ENCODE measurements around the gene RELN. TPM values are rescaled to one million over a fixed set of nuclear protein-coding genes. Genes with fewer than 3 reads are reported as not detected.

The RELN gene
- total RNA-seq, 1 donor from 2014 or later, result 7.3 TPM

DNA sequence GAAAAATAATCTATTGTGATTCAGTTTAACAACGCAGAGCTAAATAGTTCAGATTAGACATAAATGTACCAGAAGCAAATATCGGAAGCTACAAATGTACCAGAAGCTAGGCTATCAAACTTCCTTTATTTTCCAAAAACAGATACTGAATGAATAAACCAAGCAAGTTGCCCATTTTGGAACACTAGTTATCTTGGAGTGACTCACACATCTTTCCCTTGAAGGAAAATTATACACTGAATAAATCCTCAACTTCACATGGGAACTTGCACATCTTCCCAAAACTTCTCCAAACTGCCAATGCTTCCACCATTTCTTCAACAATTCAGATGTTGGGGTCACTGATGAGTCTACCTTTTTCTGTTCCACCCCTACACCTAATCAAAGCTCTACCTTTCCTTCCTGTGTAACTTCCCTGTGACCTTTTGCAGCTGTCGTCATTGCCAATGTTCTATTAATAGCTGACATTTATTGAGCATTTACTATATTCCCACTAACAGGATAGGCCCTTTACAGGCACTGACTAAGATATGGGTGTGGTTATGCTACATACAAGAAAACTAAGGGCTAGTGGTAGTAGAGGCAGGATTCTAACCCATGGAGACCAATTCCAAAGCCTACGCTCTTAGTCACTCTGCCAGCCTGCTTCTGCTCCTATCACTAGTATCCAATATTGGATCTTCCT, 22.7 kb downstream of the RELN start:
- Mint-ChIP-seq H3K36me3 (no peaks in the 10 kb centered on the region), H3K27me3 (ENCODE audit: low read depth) (peaks cover 14% of the 10 kb centered on the region), H3K9me3 (no peaks in the 10 kb centered on the region), H3K4me1 (no peaks in the 10 kb centered on the region), H3K27ac (no peak overlapping the region), H3K4me3 (no peak overlapping the region)
- no peak for DNase-seq (ENCODE audit: low spot score in 2 of 2, unreplicated experiment in 2 of 2)
- TF ChIP-seq, protein P1, sequence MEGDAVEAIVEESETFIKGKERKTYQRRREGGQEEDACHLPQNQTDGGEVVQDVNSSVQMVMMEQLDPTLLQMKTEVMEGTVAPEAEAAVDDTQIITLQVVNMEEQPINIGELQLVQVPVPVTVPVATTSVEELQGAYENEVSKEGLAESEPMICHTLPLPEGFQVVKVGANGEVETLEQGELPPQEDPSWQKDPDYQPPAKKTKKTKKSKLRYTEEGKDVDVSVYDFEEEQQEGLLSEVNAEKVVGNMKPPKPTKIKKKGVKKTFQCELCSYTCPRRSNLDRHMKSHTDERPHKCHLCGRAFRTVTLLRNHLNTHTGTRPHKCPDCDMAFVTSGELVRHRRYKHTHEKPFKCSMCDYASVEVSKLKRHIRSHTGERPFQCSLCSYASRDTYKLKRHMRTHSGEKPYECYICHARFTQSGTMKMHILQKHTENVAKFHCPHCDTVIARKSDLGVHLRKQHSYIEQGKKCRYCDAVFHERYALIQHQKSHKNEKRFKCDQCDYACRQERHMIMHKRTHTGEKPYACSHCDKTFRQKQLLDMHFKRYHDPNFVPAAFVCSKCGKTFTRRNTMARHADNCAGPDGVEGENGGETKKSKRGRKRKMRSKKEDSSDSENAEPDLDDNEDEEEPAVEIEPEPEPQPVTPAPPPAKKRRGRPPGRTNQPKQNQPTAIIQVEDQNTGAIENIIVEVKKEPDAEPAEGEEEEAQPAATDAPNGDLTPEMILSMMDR (IDR thresholded peaks at IDR 0.05; ENCODE audit: unreplicated experiment), result no peak

- no peak overlapping the region for H3K4me3 Mint-ChIP-seq
- TF ChIP-seq, protein P1 (IDR thresholded peaks at IDR 0.05; ENCODE audit: unreplicated experiment), result no peak
- H3K9me3 Mint-ChIP-seq, result no peaks in the 10 kb centered on the region
- H3K27me3 Mint-ChIP-seq (ENCODE audit: low read depth), result peaks cover 35% of the 10 kb centered on the region
- no peak overlapping the region for H3K27ac Mint-ChIP-seq
- no peaks in the 10 kb centered on the region for H3K4me1 Mint-ChIP-seq
- no peaks in the 10 kb centered on the region for H3K36me3 Mint-ChIP-seq
- no peak for DNase-seq (ENCODE audit: low spot score in 2 of 2, unreplicated experiment in 2 of 2)
These were observed 25.2 kb downstream of the RELN start for GRCh38 chr7:103964269-103964668.

DNA sequence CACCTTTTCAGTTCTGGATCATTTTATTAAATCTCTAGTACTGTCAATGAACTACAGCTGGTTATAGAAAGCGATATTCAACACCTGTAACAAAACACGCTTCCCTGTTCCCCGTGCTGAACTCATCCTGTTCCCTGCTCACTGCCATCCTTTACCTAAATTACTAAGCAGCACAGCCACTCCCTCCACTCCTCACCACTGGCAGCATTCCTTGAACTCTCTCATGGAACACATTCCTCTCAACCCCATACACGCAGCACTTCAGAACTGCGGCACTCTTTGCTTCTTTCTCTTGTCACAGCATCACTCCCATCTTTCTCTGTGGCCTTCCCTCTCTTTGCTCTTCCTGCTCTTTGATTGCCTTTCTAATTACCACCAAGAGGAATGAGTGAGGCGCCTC, 27.4 kb downstream of the RELN start:
- Mint-ChIP-seq H3K27me3 (ENCODE audit: low read depth) (peaks cover 48% of the 10 kb centered on the region), H3K4me1 (no peaks in the 10 kb centered on the region), H3K36me3 (no peaks in the 10 kb centered on the region), H3K27ac (no peak overlapping the region), H3K9me3 (no peaks in the 10 kb centered on the region), H3K4me3 (no peak overlapping the region)
- no peak for DNase-seq (ENCODE audit: low spot score in 2 of 2, unreplicated experiment in 2 of 2)
- TF ChIP-seq, protein P1 (IDR thresholded peaks at IDR 0.05; ENCODE audit: unreplicated experiment), result no peak

DNA sequence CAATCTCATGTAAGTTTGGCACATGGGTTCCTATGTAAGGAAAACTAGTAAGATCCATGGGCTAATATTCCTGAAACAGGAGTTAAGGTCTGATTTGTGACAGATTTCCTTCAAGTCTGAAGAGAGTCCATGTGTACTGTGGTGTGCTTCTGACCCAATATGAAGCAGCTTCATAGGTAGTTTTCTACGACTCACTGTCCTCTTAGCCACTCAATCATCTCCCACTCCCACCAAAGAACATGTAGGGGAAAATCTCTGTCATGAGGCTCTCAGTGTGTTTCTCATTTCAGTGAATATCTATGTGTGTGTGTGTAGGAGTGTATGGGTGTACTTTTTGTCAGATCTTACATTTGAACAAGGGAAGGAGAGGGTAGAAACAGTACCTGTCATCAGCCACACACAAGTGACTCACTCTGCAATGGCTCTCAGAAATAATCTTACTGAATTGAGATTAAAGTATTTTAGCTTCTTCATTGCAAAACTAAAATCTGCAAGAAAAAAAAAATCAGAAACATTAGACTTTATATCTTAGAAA, 31.1 kb downstream of the RELN start:
- H3K36me3 Mint-ChIP-seq, result no peaks in the 10 kb centered on the region
- TF ChIP-seq, protein P1 (IDR thresholded peaks at IDR 0.05; ENCODE audit: unreplicated experiment), result no peak
- H3K4me3 Mint-ChIP-seq, result no peak overlapping the region
- H3K4me1 Mint-ChIP-seq, result peaks cover 4% of the 10 kb centered on the region
- no peak overlapping the region for H3K27ac Mint-ChIP-seq
- no peaks in the 10 kb centered on the region for H3K9me3 Mint-ChIP-seq
- peaks cover 60% of the 10 kb centered on the region for H3K27me3 Mint-ChIP-seq (ENCODE audit: low read depth)
- no peak for DNase-seq (ENCODE audit: low spot score in 2 of 2, unreplicated experiment in 2 of 2)

- H3K4me1 Mint-ChIP-seq, result peaks cover 4% of the 10 kb centered on the region
- H3K27me3 Mint-ChIP-seq (ENCODE audit: low read depth), result peaks cover 49% of the 10 kb centered on the region
- TF ChIP-seq, protein P1 (IDR thresholded peaks at IDR 0.05; ENCODE audit: unreplicated experiment), result no peak
- H3K4me3 Mint-ChIP-seq, result no peak overlapping the region
- no peak overlapping the region for H3K27ac Mint-ChIP-seq
- no peaks in the 10 kb centered on the region for H3K9me3 Mint-ChIP-seq
- no peak for DNase-seq (ENCODE audit: low spot score in 2 of 2, unreplicated experiment in 2 of 2)
- no peaks in the 10 kb centered on the region for H3K36me3 Mint-ChIP-seq
These were observed 33.5 kb downstream of the RELN start for GRCh38 chr7:103955985-103956384.

All from mesothelial cell of epicardium (in vitro differentiated cells).